Activated effector memory CD4-positive, alpha-beta T cell treated with anti-CD3 and anti-CD28 coated beads, Interleukin-2, amount 50 U/mL, for 16 hours (primary cell): ENCODE data around the gene TRIM44.
"Not testable (repeated sequence)": the region's sequence is repeated elsewhere in the genome, so short reads cannot be mapped to it uniquely, and the experiment has no call there.

Experiments
- DNase-seq: peaks from one replicate; pipeline ENCODE4 v3.0.0-alpha.2; 2020

The TRIM44 gene

GRCh38 chr11:35825386-35825785 is 162.8 kb downstream of the TRIM44 start:
- DNase-seq: no peak

- DNase-seq: no peak
Observed at GRCh38 chr11:35826006-35826405, 163.4 kb downstream of the TRIM44 start.

DNA sequence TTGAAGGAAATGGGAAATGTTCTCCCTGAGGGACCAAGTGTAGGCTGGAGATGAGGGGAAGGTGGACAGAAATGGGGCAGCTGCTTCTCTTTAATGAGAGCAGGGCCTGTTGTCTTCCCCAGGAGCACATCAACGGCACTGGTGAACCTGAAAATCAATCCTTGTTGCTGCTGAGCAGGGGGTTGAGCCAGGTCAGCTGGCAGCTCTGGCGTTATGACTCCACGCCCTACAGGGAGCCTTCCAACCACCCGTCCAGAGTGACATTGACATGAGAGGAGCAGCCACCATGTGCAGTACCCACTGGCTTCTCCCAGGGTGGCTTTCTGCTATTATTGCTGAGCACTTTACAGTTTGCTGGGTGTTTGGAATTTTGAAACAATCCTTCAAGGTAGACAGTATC is 164.4 kb downstream of the TRIM44 start:
- no peak for DNase-seq

- DNase-seq: no peak
Observed at GRCh38 chr11:35836205-35836604, 173.6 kb downstream of the TRIM44 start.

DNA sequence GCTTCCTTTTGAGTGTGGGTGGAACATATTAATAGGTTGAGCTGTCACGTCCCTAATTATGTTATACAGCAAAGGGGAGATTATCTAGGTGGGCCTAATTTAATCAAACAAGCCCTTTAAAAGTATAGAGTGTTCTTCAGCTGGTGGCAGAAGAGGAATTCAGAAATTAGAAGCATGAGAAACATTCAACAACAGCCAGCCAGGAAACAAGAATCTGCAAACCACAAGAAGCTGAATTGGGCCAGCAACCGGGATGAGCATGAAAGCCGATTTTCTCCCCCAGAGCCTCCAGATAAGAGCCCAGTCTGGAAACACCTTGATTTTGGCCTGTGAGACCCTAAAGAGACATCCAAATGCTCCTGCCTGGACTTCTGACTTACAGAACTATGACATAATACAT is 175.5 kb downstream of the TRIM44 start:
- DNase-seq: no peak

DNA sequence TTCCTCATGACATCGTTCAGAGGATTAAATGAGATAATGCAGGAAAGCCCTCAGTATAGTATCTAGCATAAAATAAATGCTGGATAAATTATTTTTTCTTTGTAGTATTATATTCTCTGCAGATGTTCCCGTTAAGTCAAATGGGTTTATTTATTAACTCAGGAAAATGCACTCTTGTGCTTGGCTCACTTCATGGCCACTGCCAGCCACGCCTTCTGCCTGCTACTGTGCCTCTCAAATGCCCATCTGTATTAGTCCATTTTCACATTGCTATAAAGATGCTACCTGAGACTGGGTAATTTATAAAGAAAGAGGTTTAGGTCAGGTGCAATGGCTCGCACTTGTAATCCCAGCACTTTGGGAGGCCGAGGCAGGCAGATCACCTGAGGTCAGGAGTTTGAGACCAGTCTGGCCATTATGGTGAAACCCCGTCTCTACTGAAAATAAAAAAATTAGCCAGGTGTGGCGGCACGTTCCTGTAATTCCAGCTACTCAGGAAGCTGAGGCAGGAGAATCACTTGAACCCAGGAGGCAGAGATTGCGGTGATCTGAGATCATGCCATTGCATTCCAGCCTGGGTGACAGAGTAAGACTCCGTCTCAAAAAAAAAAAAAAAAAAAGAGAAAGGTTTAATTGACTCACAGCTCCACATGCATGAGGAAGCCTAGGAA is 176.3 kb downstream of the TRIM44 start:
- not testable (repeated sequence) for DNase-seq

DNA sequence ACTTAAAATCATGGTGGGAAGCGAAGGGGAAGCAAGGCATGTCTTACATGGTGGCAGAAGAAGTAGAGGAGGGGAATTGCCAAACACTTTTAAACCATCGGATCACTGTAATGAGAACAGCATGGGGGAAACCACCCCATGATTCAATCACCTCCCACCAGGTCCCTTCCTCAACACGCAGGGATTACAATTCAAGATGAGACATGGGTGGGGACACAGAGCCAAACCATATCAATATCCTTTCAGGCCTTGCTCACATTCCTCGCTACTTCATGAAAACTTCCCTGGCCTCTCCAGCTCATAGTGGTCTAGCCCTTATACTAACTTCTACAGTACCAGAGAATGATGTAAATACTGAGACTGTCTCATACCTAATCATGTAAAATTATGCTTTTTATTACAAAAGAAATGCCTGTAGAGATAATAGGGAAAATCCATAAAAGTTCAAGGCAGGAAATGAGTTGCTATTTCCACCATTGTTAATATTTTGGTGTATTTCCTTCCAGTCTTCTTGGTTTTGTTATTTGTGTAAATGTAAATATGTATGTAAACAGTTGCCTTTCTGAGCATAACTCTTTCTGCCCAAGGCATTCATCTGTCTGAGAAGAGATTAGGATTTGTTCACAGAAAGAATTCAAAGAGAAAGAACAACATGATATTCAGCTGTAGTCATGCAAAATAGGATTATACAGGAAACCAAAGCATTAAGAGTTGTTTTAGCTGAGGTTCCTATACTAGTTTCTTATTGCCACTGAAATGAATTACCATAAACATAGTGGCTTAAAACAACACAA is 177.0 kb downstream of the TRIM44 start:
- no peak for DNase-seq

DNA sequence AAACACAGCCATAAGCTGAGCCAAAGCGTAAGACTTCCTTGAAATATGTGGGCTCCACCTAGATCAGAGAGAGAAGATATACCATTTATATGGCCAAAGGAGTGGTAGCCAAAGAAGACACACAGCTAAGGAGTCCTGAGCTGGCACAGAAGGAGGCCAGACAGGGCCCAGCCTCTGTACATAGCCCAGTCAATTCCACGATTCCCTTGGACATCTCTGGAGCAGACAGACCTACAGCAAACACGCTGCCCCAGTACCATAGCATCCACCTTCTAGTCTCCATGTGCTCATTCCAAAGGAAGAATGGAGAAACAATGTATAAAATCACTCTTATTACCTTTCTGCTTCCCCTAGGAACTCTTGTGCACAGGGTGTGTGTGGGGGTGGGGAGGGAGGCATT is 179.2 kb downstream of the TRIM44 start:
- no peak for DNase-seq

GRCh38 chr11:35842958-35843357 is 180.4 kb downstream of the TRIM44 start:
- DNase-seq: no peak

GRCh38 chr11:35844579-35844978 is 182.0 kb downstream of the TRIM44 start:
- DNase-seq: no peak

GRCh38 chr11:35845860-35846259 is 183.3 kb downstream of the TRIM44 start:
- no peak for DNase-seq

GRCh38 chr11:35846874-35847273 is 184.3 kb downstream of the TRIM44 start:
- DNase-seq: no peak

GRCh38 chr11:35847473-35847872 is 184.9 kb downstream of the TRIM44 start:
- no peak for DNase-seq

GRCh38 chr11:35848616-35849015 is 186.0 kb downstream of the TRIM44 start:
- no peak for DNase-seq

DNA sequence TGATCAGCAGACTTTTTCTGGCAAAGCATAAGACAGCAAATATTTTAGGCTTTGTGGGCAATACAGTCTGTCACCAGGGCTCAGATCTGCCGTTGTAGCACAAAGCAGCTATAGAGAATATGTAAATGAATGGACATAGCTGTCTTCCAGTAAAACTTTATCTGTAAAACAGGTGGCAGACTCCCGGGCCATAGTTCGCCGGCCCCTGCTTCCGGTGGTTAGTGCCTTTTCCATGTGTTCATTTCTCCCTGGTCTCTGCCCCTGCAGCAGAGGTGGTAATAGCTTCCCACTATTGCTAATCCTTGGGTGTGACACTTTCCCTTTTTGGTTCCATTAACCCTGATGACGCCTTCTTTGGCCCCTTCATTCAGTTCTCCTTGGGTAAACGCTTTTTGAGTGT is 187.6 kb downstream of the TRIM44 start:
- DNase-seq: no peak

GRCh38 chr11:35851342-35851741 is 188.8 kb downstream of the TRIM44 start:
- DNase-seq: no peak

- no peak for DNase-seq
Observed at GRCh38 chr11:35852056-35852455, 189.5 kb downstream of the TRIM44 start.

DNA sequence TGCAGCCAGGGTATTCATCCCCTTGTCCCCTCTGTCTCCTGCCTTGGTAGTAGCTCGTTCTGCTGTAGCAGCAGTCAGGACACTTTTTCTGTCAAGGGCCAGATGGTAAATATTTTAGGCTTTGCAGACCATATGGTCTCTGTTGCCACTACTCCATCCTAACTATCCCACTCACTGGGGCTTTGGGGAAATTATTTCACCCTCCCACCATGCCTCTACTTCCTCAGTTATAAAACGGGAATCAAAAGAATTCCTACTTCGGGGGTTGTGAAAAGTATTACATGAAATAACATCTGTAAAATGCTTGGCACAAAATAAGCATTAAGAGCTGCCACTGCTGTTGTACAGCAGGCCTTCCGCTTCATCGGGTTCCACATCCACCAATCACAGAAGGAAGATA is 191.4 kb downstream of the TRIM44 start:
- no peak for DNase-seq

GRCh38 chr11:35855671-35856070 is 193.1 kb downstream of the TRIM44 start:
- no peak for DNase-seq

GRCh38 chr11:35856259-35856658 is 193.7 kb downstream of the TRIM44 start:
- DNase-seq: no peak

DNA sequence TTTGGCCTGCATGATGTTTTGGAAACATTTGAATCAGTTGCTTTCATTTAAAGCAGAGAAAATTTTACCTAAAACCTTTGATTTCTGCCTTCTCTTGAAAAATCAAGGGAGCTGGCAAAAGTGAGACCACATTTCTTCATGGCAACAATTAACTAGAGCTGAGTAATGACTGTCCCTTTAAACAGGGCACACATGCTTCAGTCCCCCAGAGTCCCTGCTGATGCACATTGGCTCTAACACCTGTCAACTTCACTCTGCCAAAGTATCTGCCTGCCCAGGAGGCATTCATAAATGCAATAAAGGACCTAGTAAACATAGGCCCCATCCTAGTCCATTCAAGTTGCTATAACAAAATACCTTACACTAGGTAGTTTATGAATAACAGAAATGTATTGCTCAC is 194.2 kb downstream of the TRIM44 start:
- DNase-seq: no peak

DNA sequence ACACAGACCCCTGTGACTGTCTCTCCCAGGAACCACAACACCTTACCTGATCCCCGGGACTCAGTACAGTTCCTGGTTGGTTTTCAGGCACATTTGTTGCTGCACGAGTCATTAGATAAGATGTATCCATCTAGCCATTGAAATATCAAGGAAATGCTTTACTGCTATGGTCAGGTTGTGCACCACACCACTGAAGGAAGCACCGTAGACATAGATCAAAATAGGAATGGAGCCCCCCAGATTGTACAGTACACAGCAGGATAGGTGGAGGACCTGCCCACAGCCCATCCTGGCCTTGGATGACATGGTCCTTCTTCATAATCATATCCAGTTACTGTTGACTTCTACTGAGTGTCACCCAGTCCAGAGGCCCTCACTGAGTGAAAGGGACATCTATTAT is 195.3 kb downstream of the TRIM44 start:
- DNase-seq: no peak

DNA sequence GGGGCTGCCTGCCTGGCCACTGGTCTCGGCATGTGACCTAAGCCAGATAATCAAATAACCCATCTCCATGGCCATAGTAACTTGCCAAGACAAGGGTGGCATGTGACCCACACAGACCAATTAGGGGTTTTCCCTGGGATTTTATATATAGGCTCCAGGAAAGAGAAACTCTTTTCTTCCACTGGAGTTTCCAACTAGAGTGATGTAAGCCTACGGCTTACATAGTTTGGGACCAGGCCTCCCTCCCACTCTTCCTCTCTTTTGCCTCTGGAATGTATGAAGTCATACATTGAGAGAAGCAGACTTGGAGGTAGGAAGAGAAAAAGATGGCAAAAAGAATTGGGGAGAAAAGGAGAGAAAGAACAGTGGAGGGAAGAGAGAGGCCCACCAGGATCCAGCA is 196.7 kb downstream of the TRIM44 start:
- DNase-seq: no peak

DNA sequence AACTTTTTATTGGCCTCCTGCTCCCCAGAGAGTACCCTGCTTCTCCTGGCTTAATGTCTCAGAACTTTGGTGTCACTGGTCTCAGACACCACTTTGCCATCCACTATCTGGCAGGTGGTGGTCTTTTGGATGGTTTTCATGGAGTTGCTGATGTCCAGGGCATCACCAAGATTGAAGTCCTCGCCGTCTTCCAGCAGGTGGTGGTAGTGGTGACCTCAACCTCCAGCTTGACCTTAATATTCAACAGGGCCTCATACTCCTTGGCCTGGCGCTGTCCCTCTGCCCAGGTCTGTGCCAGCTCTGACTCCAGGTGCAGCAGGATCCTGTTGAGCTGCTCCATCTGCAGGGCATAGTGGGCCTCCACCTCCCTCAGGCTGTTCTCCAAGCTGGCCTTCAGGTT is 197.6 kb downstream of the TRIM44 start:
- not testable (repeated sequence) for DNase-seq

- DNase-seq: no peak
Observed at GRCh38 chr11:35861191-35861590, 198.6 kb downstream of the TRIM44 start.
